GF-D8 (cell line): Measurements from ENCODE around the gene PIP4K2A.
A peak's percentile ranks its signal among the peaks of the same experiment; 100 is the strongest.
"Not testable (repeated sequence)": the region's sequence is repeated elsewhere in the genome, so short reads cannot be mapped to it uniquely, and the experiment has no call there.

Source experiments
- DNase-seq: peaks from one replicate; lab custom pipeline; 2025; lab: John Stamatoyannopoulos, UW

PIP4K2A gene

DNA sequence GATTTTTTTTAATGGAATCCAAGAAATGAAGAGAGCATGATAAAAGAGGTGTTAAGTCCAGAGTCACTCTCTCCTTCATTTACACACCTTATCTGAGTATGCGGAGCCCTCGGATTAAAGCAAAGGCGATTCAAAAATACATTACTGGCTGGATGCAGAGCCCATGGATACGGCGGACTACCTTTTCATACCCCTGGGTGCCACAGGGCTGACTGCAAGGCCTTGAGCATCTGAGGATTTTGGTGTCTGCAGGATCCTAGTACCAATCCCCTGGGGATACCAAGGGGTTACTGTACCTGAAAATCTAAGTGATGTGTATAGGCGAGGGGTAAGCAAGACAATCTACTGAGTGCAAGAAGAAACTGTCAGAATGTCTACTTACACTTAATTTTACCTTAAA, 20.5 kb downstream of the PIP4K2A start:
- no peak for DNase-seq

GRCh38 chr10:22693371-22693784, 21.0 kb downstream of the PIP4K2A start:
- DNase-seq = no peak

- not testable (repeated sequence) for DNase-seq
Measured at GRCh38 chr10:22692119-22692518, 22.3 kb downstream of the PIP4K2A start.

- DNase-seq = no peak
Measured at GRCh38 chr10:22690614-22691431, 23.6 kb downstream of the PIP4K2A start.

GRCh38 chr10:22690158-22690557, 24.2 kb downstream of the PIP4K2A start:
- no peak for DNase-seq

GRCh38 chr10:22686347-22686746, 28.0 kb downstream of the PIP4K2A start:
- DNase-seq = no peak

DNA sequence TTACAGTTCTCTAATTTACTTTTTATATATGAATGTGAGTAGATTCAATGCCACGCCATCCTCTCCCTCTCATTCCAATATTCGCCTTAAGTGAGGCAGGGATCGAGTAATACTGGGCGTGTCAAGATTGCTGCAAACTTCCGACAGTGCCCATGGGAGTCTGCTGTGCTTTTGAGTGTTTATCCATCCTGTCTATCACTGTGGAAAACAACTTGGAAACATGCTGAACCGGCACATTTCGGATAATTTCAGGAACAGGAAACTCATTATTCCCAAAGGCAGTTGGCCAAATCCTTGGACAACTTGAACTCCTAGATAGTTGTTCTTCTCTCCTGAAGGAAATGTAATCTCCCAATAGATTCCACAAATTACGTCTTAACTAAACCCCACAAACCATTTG, 28.5 kb downstream of the PIP4K2A start:
- DNase-seq = no peak

DNA sequence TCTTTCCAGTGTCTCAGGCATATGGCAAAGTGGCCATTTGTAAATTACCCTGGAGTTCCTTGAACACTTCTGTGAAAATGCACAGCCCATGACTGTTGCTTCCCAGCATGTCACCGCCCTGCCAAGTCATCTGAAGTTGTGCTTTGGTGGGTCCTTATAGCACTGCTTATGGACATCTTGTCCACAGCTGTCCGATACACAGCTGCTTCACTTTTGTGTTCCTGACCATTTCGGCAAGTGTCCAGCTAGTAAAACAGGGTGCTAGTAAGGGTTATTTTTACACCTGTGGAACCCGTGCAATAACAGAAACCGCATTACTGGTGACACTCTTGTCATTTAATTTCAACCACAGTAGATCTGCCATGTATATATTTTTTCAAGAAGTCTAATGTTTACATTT, 29.7 kb downstream of the PIP4K2A start:
- DNase-seq = no peak

GRCh38 chr10:22683140-22683389, 31.3 kb downstream of the PIP4K2A start:
- DNase-seq = no peak

DNA sequence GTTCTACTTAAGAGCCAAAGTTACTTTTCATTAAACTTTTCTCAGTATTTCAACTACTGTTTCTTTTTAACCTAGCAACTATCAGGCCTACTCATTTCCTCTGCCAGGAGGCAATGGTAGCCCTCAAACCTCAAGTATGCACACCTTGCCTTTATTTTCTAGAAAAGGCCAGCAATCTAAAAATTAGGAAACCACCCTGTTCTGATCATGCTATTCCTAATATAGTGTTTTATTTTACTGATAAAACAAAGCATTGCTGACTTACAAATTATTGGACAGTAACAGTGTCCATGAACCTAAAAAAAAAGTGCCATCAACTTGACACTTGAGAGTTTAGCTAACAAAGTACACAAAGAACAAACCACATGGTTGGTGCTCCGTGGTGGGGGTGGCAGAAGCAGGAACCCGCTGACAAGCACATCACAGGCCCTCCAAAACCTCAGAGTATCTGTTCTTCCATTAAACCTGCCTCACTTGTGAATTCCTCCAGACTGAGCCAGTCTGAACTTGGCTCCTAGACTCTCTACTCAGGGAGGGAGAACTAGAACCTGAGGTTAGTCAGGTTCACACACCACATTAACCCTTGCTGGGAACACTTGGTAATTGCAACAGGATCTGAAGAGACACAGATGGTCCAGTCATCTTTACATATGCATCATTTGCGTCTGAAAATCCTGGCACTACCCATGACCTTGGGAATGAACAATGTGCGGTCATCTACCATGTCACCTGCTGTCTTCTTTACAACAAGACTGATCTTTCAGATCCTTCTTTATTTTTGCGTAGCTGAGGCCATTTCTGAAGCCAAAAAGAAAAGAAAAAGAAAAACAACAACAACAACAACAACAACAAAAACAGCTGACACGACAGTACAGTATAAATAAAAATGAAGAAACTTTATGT, 31.9 kb downstream of the PIP4K2A start:
- peak; percentile 40 for DNase-seq

DNA sequence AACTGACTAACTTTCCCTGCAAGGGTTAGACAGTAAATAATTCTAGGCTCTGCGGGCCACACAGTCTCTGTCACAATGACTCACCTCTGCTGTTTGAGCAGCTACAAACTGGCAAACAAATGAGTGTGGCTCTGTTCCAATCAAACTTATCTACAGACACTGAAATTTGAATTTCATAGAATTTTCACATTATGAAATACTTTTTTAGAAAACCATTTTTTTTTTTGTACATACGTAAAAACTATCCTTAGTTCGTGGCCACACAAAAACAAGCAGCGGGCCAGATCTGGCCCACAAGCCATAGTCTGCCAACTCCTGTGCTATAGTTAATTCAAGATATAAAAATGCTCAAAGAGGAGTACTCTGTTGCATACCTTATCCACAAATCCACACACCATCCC, 32.6 kb downstream of the PIP4K2A start:
- no peak for DNase-seq

DNA sequence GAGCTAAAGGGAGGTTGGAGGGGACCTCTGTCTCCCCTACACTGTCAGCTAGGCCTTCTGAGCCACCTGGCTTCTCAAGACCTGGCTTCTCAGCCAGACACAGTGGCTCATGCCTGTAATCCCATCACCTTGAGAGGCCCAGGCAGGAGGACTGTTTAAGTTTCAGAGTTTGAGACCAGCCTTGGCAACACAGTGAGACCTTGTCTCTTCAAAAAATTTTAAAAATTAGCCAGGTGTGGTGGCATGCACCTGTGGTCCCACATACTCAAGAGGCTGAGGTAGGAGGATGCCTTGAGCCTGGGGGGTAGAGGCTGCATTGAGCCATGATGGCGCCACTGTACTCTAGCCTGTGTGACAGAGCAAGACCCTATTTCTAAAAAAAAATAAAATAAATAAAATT, 33.1 kb downstream of the PIP4K2A start:
- DNase-seq = no peak

GRCh38 chr10:22679608-22680007, 34.8 kb downstream of the PIP4K2A start:
- no peak for DNase-seq

GRCh38 chr10:22677333-22677732, 37.0 kb downstream of the PIP4K2A start:
- DNase-seq = no peak

DNA sequence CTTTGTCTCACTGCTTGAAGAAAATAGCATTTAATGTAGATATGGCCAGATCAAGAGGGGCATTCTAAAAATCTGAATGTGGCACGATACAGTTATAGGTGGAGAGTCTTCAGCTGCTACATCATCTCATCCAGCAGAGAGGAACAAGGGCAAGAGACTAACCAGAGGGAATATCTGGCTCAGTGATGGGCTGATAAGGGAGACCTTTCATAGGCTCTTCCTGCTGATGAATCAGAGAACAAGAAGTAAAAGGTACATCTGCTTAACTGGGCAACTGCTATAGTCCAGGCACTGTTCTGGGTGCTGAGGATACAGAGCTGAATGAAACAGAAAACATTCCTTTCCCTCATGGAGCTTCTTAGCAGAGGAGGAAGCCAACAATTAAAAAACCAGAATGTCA, 37.9 kb downstream of the PIP4K2A start:
- DNase-seq = no peak

GRCh38 chr10:22674573-22674930, 39.8 kb downstream of the PIP4K2A start:
- DNase-seq = no peak

- no peak for DNase-seq
Measured at GRCh38 chr10:22673785-22674572, 40.4 kb downstream of the PIP4K2A start.

DNA sequence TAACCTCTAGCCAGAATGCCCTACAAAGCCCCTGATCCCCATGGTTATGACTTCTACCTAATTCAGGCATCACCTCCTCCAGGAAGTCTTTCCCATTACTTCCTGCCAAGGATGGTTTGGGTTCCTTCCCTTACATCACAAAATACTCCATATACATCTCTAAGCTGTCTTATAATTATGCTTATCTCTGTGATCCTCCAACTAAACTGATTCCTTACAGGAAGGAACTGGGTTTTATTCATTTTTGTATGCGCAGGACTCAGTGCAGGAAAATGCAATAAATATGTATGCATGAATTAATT, 41.3 kb downstream of the PIP4K2A start:
- no peak for DNase-seq

DNA sequence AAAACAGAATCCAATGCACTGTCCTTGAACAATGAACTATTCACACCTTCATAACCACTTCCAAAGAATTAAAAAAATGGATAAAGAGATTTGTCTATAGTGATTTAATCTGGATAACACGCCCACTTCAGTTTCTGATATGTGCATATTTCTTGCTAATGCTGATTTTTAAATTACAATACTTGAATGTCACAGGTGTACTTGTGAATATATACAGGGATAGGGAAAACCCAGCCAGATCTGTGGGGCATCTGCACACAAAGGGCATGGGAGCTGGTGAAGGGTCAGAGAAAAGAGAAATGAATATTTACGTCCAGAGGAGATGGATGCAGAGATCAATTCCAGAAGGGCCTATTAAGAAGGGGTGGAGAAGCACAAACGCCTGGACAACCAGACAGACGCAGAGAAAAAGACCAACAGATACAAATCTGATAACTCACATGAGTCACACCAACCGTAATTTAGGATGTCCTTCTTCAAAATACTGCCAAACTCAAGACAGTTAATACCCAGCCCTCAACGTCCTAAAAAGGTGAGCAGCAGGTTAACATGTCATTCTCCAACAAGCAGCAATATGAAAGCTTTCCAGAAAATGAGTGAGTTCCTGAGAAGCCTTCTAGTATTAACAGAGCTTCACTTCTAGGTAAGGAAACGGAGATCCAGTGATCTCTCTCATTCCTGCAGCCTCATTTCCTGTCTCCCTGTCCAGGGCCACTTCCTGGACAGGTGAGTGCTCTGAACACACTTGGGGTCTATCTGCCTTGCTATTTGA, 41.9 kb downstream of the PIP4K2A start:
- DNase-seq = no peak

- no peak for DNase-seq
Measured at GRCh38 chr10:22670788-22671187, 43.6 kb downstream of the PIP4K2A start.

GRCh38 chr10:22669163-22669711, 45.1 kb downstream of the PIP4K2A start:
- DNase-seq = no peak

GRCh38 chr10:22667093-22667480, 47.3 kb downstream of the PIP4K2A start:
- no peak for DNase-seq
